Epidermal melanocyte (primary cell): ENCODE measurements around the gene TTPAL.
"Not testable (repeated sequence)": the region's sequence is repeated elsewhere in the genome, so short reads cannot be mapped to it uniquely, and the experiment has no call there.

Experiments
- DNase-seq: peaks from one replicate; pipeline ENCODE4 v3.0.0; 2011; ENCODE audit warnings: low spot score; ENCODE audit not compliant: insufficient read length

The TTPAL gene

DNA sequence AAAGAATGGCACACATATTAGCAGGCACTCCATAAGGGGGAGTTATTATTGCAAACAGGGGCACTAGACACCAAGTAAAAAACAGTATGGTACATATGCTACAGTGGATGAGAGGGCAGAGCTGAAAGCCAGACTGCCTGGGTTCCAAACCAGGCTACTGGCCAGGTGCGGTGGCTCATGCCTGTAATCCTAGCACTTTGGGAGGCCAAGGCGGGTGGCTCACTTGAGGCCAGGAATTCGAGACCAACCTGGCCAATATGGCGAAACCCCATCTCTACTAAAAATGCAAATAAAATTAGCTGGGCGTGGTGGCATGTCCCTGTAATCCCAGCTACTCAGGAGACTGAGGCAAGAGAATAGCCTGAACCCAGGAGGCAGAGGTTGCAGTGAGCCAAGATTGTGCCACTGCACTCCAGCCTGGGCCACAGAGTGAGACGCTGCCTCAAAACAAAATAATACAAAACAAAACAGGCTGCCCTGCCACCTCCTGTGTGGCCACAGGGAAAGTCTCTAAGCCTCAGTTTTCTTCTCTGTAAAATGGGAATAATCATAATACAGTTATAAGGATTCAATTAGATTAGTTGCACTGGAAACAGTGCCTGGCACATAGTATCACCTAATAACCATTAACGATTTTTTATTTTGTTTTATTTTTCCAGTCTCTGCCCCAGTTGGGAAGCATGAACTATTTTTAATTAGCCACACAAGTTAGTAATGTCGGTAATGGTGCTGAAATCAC lies 7.5 kb upstream of the TTPAL start:
- DNase-seq: no peak

DNA sequence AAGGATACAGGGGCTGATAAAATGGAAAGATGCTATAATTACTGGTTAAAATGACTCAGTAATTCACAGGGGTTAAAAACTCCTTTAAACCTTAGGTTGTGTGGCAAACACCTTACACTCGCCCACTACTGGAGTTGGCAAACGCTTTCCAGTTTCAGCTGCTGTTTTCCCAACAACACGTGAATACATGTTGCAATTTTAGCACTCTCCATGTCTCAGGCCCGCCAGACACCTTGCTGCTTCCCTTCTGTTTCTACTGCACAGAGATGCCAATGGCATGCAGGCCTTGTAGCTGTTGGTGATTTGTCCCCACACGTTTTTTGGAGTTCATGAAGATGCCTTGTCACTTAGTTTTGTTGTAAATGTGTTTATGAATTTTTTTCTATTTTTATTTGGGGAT lies 5.3 kb upstream of the TTPAL start:
- DNase-seq: no peak

DNA sequence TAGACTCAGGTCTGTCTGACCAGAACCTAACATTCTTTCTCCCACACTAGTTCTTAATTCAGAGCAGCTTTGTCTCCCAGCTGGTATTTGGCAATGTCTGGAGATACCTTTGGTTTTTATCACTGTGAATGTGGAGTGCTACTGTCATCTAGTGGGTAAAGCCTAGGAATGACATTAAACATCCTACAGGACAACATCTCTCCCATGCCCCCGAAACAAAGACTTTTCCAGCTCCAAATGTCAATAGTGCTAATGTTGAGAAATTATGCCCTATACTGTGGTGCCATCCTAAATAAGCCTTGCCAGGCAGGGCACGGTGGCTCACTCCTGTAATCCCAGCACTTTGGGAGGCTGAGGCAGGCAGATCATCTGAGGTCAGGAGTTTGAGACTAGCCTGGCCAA lies 4.2 kb upstream of the TTPAL start:
- no peak for DNase-seq

DNA sequence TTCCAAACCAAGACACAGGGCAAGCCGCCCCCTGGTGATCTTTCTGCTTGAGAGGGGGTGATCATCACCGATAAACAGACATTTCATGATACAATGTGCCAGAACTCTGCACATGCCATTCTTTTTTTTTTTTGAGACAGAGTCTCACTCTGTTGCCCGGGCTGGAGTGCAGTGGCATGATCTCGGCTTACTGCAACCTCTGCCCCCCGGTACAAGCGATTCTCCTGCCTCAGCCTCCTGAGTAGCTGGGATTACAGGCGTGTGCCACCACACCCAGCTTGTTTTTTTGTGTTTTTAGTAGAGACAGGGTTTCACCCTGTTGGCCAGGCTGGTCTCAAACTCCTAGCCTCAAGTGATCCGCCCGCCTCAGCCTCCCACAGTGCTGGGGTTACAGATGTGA lies 3.4 kb upstream of the TTPAL start:
- not testable (repeated sequence) for DNase-seq

DNA sequence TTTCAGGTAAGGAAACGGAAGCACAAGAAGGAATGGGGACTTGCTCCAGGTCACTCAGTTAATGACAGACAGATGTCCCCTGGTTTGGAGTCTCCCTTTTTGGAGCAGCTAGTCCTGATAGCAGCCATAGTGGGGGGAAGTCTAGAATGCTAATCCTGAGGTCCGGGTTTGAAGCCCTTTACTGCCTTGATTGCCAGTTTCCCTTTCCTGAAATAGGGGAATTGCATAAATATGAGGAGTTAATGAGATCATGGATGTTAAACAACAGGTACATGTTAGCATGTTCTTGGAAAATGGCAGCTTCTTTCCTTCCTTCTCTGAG lies 341 bp upstream of the TTPAL start:
- DNase-seq: no peak

DNA sequence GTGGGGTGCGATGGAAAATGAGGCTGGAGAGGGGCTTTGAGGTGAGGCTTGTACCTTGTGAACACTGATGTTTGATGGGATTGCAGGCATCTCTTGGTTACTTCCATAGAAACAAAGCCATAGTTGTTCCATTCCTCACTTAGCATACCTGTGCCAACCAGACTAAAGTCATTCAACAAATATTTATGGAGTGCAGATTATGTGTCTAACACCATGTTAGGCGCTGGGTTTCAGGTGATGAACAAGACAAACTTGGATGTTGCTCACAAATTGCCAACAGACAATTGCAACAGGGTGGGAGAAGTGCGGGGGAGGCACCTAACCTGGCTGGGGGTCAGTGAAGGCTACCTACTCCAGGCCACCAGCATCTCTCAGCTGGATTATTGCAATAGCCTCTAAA lies 1.5 kb downstream of the TTPAL start:
- no peak for DNase-seq

DNA sequence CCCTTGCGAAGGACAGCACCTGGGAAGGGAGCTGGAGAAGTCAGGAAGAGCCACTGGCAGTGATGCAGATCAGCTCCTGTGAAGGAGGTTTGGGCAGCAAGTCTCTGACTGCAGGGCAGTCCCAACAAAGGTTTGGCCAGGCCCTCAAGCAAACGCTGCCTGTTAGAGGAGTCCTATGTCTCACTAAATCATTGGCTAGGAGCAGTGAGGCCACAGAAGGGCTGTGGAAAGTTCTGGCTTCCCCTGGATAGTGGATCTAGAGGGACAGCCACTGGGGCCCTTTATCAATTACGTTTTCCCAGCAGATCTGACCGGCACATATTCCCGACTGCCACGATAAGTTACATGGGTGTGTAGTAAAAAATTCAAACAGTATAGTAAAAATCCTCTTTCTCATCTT lies 2.5 kb downstream of the TTPAL start:
- no peak for DNase-seq

DNA sequence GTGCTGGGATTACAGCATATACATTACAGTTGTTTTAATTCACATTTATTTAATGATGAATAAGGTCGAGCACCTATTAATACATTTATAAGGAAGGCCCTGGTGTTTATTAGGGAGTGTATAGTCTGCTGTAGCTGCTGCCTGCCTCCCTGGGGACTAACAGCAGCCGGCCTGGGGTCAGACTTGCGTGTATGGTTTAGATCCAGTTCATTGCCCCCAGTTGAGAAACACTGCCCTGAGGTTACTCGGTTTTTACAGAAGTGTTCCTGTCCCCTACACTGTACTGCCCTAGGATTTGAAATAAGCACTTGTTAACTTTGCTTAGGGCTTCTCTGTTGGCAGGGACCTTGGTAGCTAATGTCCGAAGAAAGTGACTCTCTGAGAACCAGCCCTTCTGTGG lies 4.0 kb downstream of the TTPAL start:
- no peak for DNase-seq

DNA sequence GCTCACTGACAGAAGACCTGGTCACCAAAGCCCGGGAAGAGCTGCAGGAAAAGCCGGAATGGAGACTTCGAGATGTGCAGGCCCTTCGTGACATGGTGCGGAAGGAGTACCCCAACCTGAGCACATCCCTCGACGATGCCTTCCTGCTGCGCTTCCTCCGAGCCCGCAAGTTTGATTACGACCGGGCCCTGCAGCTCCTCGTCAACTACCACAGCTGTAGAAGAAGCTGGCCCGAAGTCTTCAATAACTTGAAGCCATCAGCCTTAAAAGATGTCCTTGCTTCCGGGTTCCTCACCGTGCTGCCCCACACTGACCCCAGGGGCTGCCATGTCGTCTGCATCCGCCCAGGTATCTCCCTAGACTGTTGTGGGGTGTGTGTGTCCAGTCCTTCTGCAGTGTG lies 4.4 kb downstream of the TTPAL start:
- DNase-seq: no peak

DNA sequence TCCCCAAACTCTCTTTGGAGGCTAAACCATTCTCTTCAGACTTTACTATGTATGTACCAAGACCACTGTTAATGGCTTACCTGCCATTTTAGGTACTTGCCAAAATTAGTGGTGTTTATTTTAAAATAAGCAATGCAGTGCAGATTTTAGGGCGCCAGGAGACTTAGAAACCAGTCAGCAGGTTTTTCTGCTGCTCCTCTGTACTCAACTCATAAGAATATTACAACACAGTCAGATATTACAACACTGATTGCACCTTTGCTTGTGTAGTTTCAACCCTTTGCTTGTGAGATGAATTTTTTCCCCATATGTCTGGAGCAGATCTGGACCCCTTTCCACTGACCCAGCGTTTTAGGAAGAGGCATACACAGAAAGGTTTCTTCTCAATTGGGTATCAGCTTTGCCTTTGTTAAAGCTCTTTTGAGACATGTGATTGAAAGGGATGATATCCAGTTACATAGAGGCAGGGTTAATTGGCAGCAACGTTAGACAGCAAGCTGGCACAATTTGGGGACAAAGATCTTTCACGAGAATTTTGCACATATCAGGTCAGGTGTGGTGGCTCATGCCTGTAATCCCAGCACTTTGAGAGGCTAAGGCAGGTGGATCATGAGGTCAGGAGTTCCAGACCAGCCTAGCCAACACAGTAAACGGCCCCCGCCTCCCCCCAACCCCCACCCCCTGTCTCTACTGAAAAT lies 6.2 kb downstream of the TTPAL start:
- DNase-seq: no peak

DNA sequence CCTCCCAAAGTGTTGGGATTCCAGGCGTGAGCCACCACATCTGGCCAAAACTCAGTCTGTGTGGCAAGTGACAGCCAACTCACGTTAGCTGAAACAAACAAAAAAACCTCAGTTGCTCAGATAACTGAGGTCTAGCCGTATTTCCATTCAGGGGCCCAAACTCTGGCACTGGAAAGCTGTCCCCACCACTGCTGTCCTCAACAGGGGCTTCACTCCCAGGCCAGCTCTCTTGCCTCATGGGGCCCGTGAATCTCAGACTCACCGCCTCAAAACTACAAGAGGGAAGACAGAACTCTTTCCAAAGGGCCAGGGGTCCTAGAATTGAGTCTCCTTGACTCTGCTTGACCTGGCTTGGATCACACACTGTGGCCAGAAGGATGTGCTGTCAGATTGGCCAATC lies 7.4 kb downstream of the TTPAL start:
- no peak for DNase-seq

DNA sequence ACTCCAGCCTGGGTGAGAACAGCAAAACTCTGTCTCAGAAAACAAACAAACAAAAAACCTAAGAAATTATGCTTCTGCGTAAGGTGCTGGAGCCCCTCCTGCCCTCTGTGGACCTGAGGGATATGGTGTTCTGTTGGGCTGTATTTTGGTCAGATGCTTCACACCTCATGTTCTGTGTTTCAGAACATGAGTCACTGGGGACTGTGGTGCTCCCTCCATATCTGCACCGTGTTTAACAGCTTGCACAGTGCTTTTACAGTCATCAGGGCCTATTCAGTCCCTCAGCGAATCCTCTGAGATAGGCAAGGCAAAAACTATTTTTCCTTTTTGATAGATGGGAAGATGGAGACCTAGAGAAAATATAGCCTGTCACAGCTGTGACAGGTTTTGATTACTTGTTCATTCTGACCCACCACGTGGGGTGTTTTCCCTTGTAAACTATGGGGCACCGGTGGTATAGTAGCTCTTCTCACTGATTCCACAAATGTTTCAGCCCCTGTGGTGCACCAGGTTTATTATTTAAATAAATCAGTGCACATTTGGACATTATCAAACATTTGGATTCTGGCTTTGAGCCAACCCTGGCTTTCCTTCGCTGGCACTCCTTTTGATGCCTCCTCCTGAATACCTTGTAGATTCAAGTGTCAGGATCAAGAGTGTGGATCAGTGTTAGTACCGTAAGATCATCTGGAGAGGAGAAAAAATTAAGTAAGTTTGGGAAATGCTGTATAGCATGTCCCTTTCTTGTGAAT lies 9.6 kb downstream of the TTPAL start:
- DNase-seq: no peak

DNA sequence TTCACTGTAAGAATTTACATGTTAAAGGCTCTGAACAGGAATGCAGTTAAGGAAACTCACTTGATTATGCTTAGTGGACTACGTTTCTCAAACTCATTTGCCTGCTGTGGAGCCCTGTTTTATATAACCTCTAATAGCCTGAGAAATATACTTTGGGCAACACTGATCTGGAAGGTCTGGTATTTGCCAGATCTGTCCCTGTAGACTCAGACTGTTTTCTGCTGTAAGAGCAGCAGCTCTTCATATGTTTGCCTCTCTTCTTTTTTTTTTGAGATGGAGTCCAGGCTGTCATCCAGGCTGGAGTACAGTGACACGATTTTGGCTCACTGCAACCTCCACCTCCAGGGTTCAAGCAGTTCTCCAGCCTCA lies 10.1 kb downstream of the TTPAL start:
- DNase-seq: no peak

DNA sequence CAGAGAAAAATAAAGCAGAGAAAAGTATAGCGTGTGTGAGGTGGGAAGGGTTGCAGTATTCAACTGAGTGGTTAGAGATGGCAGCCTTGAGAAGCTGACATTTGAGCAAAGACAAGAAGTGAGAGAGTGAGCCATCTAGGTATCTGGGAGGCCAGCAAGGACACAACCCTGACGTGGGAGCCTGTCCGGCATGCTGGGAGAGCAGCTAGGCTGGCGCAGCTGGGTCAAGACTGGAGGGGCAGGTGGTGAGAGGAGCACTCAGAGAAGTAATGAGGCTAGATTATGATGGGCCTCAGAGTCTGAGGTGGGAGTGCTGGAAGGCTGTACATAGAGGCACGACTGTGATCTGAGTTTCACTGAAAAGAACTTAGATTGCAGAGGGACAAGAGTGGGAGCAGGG lies 12.9 kb downstream of the TTPAL start:
- no peak for DNase-seq

DNA sequence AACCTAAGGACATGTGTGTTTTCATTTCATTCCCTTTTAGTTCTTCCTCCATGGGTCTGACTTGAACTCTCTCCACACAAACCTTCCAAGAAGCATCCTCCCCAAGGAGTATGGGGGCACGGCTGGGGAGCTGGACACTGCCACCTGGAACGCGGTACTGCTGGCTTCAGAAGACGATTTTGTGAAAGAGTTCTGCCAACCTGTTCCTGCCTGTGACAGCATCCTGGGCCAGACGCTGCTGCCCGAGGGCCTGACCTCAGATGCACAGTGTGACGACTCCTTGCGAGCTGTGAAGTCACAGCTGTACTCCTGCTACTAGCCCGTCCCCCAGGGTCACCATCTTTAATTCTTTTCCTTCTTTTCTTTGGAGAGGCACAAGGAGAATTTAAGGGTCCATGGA lies 13.5 kb downstream of the TTPAL start:
- no peak for DNase-seq

DNA sequence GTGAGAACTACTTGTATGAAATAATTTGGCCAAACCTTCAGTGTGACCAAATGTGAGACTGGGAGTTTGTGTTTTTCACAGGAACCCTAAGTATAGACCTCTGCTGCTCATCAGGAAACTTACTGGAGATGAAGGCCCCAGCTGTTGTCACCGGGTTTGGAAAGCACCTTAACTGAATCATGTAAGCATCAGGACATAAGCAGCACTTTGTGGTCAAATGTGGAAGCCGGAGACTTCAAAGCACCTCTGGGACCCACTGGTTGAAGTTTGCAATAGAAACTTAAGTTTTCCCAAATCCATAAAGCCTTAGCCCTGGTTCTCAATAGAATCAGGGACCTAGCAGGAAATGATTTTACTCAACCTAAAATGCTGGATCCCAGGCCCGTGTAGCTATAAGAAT lies 14.3 kb downstream of the TTPAL start:
- DNase-seq: no peak

DNA sequence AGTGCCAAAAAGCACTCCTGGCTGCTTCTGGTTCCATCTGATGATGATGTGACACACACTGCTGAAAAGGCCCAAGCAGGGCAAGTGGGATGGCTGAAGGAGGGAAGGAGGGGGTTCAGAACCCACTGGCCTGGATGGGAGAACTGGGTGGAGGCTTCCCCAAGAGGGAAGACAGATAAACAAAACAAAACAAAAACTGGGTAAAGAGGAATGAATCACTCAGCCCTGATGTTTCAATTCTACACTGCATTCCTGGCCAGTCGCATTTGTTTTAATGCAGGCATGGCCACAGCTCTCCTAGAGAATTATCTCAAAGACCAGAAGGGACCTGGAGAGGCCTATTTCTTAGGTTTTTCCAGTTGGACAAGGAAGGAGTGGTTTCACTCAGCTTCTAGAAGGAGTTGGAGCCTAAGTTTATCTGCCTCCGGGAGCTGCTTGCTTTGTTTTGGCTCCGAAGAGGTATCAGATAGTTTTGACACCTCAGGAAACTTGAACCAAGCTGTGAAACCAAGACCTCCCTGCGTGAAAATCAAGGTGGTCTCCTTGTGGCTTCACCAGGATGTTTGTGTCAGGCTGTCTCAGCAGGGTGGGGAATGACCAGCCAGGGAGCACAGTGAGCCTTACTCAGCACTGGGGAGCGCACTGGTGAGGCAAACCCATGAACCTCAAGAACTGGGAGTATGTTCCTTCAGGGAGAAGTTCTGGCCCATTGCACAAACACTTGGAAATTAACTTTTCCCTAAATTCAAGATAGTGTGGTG lies 16.1 kb downstream of the TTPAL start:
- no peak for DNase-seq

DNA sequence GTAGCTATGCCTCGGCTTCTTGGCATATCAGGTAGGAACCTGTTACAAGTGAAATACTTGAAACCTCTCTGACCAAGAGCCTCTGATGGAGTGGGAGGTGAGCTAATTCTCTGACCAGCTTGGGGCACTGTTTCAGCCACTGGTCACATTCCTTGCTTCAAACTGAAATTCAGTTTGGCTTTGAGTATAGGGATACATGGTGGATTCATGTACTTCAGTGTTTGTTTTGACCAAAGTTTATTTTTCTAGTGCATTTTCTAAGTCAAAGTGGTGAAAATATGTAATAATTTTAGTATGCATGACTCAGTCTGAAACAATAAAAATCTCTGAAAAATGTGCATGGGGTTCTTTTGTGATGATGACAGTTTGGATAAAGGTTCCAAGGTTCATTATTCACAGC lies 18.6 kb downstream of the TTPAL start:
- no peak for DNase-seq

DNA sequence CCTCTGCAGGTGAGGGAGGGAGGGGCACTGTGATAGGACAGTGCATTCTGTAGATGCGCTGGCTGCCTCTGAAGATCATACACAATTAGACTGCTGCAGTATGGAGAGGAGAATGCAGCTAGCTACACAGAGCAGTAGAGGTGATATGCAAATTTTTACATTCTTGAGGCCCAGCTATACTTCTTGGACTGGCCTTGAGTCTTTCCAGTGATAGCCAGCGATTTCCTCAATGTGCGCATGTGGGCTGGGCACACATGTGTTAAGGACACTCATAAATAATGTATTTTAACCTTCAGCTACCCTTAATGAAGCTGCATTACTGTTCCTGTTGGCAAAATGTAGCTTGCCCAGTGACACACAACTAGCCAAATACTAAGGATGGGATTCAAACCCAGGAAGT lies 19.0 kb downstream of the TTPAL start:
- no peak for DNase-seq

DNA sequence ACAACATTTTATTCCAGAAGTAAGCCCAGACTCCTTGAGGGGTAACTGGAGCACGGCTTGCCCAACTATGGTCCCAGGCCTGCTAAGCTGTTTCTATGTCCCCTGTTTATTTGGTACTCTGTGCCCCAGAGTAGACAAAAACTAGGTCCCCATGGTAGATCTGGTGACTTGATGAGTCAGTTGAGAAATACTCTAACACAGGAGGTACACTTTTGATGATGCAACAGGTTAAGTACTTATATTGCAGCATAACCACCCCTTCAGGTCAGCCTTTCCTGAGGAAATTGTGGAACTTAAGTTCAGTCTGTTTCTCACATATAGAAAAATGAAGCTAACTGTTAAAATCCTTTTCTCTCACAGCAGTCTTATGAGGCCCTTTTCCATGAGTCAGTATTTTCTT lies 19.6 kb downstream of the TTPAL start:
- no peak for DNase-seq

DNA sequence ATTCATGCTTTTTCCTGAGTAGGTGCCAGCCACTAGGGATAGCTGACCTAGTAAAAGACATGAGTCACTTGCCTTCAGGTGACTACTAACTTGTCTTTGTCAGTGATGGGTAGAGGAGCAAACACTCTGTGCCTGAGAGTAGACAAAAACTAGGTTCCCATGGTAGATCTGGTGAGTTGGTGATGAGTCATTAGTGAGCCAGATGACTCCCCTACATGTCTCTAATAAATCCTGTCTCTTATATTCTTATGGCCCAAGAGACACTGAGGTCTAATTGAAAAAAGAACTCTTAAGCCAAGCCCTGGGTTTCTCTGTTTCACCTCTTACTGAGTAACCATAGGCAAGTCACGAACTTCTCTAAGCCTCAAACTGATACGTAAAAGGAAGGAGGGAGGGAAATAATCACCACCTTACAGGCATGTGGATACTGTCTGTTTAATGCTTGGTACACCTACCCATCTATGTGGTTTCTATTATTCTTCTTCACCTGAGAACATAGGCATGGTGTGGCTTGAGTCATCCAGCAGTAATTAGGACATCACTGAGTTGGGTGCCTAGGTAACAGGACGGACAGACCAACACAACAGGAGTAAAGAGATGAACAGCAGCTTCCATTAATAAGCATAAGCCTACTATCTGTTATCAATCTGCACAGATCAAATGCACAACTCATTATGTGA lies 20.3 kb downstream of the TTPAL start:
- DNase-seq: no peak

DNA sequence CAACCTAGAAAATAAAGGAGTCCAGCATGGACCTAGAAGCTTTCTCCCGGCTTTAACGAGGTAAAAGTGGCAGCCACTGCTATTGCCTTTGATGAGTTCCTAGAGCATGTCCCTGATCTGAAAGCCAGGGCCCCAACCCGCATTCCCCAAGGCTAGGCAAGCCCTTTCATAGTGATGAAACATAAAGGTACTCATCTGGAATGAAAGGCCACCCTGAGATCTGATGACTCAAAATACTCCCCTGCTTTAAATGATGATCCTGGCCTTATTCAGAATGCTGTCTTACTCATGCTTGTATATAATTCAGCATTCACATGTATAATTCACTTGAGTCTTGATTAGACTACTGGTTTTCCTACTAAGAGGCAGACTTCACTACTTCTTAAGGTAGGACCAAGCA lies 21.3 kb downstream of the TTPAL start:
- DNase-seq: no peak
